K562 (cell line): Measurements from ENCODE around the gene FAM98C. TPM values are rescaled to one million over a fixed set of nuclear protein-coding genes. Genes with fewer than 3 reads are reported as not detected.
A peak's percentile ranks its signal among the peaks of the same experiment; 100 is the strongest.

ENCODE experiments used
- CBX1 ChIP-seq: sonication (generic); IDR thresholded peaks from 2 replicates; pipeline ENCODE4 v1.6.1; 2016; ENCODE audit warnings: antibody characterized with exemption, low read depth, mild to moderate bottlenecking
- CSDE1 ChIP-seq, 2 experiments: fragments of 450-650 bp; IDR thresholded peaks; 2 replicates each; pipeline ENCODE4 v1.6.1; 2016; ENCODE audit warnings: mild to moderate bottlenecking in 1 of 2
- ETS2 ChIP-seq: IDR thresholded peaks from 2 replicates; pipeline ENCODE4 v1.6.1; 2016; ENCODE audit warnings: borderline replicate concordance, missing genetic modification characterization, mild to moderate bottlenecking, moderate library complexity, missing compliant biosample characterization; ENCODE audit not compliant: poor library complexity, severe bottlenecking
- HDGF ChIP-seq: fragments of 450-650 bp; IDR thresholded peaks from 2 replicates; pipeline ENCODE4 v1.6.1; 2016
- ILF3 ChIP-seq: fragments of 450-650 bp; IDR thresholded peaks from 2 replicates; pipeline ENCODE4 v1.6.1; 2018; ENCODE audit warnings: antibody characterized with exemption, mild to moderate bottlenecking, moderate library complexity, borderline replicate concordance
- MCM2 ChIP-seq: fragments of 450-650 bp; IDR thresholded peaks from 2 replicates; pipeline ENCODE4 v1.6.1; 2017; ENCODE audit warnings: low read depth, mild to moderate bottlenecking
- PHF20 ChIP-seq: fragments of 450-650 bp; IDR thresholded peaks from 2 replicates; pipeline ENCODE4 v1.6.1; 2018; ENCODE audit not compliant: partially characterized antibody
- SMAD1 ChIP-seq: fragments of 150-350 bp; IDR thresholded peaks from 2 replicates; pipeline ENCODE4 v1.6.1; 2014; ENCODE audit warnings: low read length, low read depth; ENCODE audit not compliant: partially characterized antibody
- SREBF2 ChIP-seq: sonication (generic); formaldehyde crosslinking; IDR thresholded peaks from 2 replicates; pipeline ENCODE4 v1.4.0; 2020; ENCODE audit warnings: mild to moderate bottlenecking, missing genetic modification reagents
- STAT5A ChIP-seq: IDR thresholded peaks from 2 replicates; pipeline ENCODE4 v1.6.1; 2012; ENCODE audit warnings: low read length, inconsistent platforms, borderline replicate concordance
- TRIM28 ChIP-seq: fragments of 450-650 bp; IDR thresholded peaks from 2 replicates; pipeline ENCODE4 v1.6.1; 2017
- XRCC4 ChIP-seq: IDR thresholded peaks from one replicate; pipeline ENCODE4 v1.6.1; 2011; ENCODE audit not compliant: insufficient read depth, insufficient read length; ENCODE audit errors: extremely low read depth
- ZNF263 ChIP-seq: sonication (generic); formaldehyde crosslinking; IDR thresholded peaks from 2 replicates; pipeline ENCODE4 v1.8.0; 2022; ENCODE audit warnings: mild to moderate bottlenecking, missing genetic modification reagents, borderline replicate concordance
- ZNF282 ChIP-seq: sonication (generic); formaldehyde crosslinking; IDR thresholded peaks from 2 replicates; pipeline ENCODE4 v1.8.1; 2023; ENCODE audit warnings: missing genetic modification reagents
- ZNF561 ChIP-seq: fragments of 450-650 bp; formaldehyde crosslinking; conservative IDR thresholded peaks from 2 replicates; pipeline ENCODE4 v1.4.0; 2020; ENCODE audit warnings: mild to moderate bottlenecking, moderate library complexity
- ZNF696 ChIP-seq: fragments of 250-450 bp; sonication (Bioruptor Pico); conservative IDR thresholded peaks from 2 replicates; pipeline ENCODE4 v1.4.0; 2020; ENCODE audit warnings: mild to moderate bottlenecking, moderate library complexity
- polyA plus RNA-seq, 8 experiments: library from polyadenylated mRNA; depleted of rRNA in 4 of 8; stranded (reverse) in 5 of 8; unstranded in 3 of 8; fragments of >200 nt; fragmentation: Nextera tagmentation in 2 of 8; fragmentation: Illumina TruSeq in 1 of 8; extraction: Ambion mirVana in 2 of 8; extraction: Trizol in 1 of 8; gene quantifications; 2 replicates each; pipeline versions ENCODE4 v1.2.1 to v1.2.3, GENCODE V29; 2011 to 2014; ENCODE audit warnings: inconsistent platforms in 1 of 8, missing spikeins in 1 of 8
- total RNA-seq, 7 experiments: library from RNA; depleted of rRNA in 6 of 7; stranded (reverse); fragments of >200 nt in 6 of 7; fragmentation: Illumina TruSeq in 2 of 7; extraction: Trizol in 2 of 7; gene quantifications; 2 replicates each; pipeline versions ENCODE4 v1.2.1 to v1.2.3, GENCODE V29; 2011 to 2021; ENCODE audit warnings: low replicate concordance in 1 of 7
- TF ChIP-seq, protein P1 (sequence below): fragments of 450-650 bp; IDR thresholded peaks from 2 replicates; pipeline ENCODE4 v1.6.1; 2018; ENCODE audit not compliant: partially characterized antibody
- TF ChIP-seq, protein P2 (sequence below): fragments of 250-450 bp; sonication (Bioruptor Pico); IDR thresholded peaks from 2 replicates; pipeline ENCODE4 v1.4.0; 2020
- TF ChIP-seq, protein P3 (sequence below): sonication (generic); formaldehyde crosslinking; IDR thresholded peaks from 2 replicates; pipeline ENCODE4 v1.8.0; 2022; ENCODE audit warnings: mild to moderate bottlenecking, missing genetic modification reagents

The FAM98C gene
- total and polyA plus RNA-seq, 9 of the 15 experiments (the other 6 are each of a cell fraction or from before 2014, with no cell fraction given), result 1.7 to 43.8 (median 13.7) TPM

DNA sequence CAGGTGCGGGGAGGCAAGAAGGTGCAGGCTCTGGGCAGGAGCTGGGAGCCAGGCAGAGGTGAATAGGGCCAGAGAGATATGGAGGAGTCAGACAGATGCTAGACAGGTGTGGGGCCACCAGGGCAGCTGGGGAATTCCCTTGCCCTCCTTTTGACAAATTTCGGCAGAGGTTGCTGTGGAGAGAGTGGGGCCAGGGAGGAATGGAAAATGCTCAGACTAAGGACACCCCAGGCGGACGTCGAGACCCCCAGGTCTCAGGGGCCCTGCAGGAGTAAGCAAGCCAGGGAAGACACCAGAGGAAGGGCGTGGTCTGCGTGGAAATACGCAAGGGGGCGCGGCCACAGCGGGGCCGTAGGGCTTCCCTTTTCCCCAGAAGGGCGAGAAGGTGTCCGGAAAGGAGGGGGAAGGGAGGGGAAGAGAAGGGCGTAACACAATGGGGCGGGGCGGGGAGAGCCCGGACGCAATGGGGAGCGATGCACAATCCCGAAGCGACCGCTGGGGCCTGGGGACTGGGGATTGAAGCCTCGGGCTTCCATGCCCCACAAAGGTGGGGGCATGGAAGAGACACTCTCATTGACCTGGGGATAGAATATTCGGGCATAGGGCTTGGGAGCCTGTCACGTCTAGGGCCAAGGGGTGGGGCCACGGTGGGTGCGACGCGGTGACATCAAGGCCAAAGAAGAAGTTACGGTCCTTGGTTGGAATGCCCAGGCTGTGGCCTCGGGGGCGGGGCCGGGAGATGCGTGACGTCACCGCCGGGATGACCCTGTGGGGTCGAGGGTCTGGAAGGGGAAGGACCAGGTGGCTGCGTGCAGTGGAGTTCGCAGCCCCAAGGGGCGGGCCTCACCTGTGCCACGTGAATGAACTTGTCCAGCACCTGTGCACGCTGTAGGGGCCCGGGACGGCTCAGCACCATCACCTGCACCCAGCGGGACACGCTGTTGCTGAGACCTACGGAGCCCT lies 14.9 kb downstream of the FAM98C start (continued):
- TF ChIP-seq CBX1 (no peak), ZNF561 (CRISPR knock-in tag) (no peak), ZNF282 (CRISPR knock-in tag) (no peak), XRCC4 (no peak), TRIM28 (peak; percentile 40; the same call in 1 of the 2 replicates), STAT5A (peak; percentile 9; the same call in 1 of the 2 replicates), MCM2 (no peak), SREBF2 (no peak), ETS2 (tag) (no peak), ZNF263 (CRISPR knock-in tag) (no peak), CSDE1 (IDR thresholded peaks at IDR 0.05) (no peak; a peak in 1 of 4 replicates), ZNF696 (no peak), HDGF (peak; percentile 78; the same call in 1 of the 2 replicates), PHF20 (no peak), ILF3 (no peak), SMAD1 (no peak)
- TF ChIP-seq, protein P1, sequence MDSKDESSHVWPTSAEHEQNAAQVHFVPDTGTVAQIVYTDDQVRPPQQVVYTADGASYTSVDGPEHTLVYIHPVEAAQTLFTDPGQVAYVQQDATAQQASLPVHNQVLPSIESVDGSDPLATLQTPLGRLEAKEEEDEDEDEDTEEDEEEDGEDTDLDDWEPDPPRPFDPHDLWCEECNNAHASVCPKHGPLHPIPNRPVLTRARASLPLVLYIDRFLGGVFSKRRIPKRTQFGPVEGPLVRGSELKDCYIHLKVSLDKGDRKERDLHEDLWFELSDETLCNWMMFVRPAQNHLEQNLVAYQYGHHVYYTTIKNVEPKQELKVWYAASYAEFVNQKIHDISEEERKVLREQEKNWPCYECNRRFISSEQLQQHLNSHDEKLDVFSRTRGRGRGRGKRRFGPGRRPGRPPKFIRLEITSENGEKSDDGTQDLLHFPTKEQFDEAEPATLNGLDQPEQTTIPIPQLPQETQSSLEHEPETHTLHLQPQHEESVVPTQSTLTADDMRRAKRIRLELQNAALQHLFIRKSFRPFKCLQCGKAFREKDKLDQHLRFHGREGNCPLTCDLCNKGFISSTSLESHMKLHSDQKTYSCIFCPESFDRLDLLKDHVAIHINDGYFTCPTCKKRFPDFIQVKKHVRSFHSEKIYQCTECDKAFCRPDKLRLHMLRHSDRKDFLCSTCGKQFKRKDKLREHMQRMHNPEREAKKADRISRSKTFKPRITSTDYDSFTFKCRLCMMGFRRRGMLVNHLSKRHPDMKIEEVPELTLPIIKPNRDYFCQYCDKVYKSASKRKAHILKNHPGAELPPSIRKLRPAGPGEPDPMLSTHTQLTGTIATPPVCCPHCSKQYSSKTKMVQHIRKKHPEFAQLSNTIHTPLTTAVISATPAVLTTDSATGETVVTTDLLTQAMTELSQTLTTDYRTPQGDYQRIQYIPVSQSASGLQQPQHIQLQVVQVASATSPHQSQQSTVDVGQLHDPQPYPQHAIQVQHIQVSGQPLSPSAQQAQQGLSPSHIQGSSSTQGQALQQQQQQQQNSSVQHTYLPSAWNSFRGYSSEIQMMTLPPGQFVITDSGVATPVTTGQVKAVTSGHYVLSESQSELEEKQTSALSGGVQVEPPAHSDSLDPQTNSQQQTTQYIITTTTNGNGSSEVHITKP, result peak; percentile 20
- TF ChIP-seq, protein P2, sequence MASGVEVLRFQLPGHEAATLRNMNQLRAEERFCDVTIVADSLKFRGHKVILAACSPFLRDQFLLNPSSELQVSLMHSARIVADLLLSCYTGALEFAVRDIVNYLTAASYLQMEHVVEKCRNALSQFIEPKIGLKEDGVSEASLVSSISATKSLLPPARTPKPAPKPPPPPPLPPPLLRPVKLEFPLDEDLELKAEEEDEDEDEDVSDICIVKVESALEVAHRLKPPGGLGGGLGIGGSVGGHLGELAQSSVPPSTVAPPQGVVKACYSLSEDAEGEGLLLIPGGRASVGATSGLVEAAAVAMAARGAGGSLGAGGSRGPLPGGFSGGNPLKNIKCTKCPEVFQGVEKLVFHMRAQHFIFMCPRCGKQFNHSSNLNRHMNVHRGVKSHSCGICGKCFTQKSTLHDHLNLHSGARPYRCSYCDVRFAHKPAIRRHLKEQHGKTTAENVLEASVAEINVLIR (CRISPR knock-in tag), result 0 out of 2 replicates have a peak, but pooled peaks have one; percentile 25
- TF ChIP-seq, protein P3, sequence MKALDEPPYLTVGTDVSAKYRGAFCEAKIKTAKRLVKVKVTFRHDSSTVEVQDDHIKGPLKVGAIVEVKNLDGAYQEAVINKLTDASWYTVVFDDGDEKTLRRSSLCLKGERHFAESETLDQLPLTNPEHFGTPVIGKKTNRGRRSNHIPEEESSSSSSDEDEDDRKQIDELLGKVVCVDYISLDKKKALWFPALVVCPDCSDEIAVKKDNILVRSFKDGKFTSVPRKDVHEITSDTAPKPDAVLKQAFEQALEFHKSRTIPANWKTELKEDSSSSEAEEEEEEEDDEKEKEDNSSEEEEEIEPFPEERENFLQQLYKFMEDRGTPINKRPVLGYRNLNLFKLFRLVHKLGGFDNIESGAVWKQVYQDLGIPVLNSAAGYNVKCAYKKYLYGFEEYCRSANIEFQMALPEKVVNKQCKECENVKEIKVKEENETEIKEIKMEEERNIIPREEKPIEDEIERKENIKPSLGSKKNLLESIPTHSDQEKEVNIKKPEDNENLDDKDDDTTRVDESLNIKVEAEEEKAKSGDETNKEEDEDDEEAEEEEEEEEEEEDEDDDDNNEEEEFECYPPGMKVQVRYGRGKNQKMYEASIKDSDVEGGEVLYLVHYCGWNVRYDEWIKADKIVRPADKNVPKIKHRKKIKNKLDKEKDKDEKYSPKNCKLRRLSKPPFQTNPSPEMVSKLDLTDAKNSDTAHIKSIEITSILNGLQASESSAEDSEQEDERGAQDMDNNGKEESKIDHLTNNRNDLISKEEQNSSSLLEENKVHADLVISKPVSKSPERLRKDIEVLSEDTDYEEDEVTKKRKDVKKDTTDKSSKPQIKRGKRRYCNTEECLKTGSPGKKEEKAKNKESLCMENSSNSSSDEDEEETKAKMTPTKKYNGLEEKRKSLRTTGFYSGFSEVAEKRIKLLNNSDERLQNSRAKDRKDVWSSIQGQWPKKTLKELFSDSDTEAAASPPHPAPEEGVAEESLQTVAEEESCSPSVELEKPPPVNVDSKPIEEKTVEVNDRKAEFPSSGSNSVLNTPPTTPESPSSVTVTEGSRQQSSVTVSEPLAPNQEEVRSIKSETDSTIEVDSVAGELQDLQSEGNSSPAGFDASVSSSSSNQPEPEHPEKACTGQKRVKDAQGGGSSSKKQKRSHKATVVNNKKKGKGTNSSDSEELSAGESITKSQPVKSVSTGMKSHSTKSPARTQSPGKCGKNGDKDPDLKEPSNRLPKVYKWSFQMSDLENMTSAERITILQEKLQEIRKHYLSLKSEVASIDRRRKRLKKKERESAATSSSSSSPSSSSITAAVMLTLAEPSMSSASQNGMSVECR (CRISPR knock-in tag), result peak; percentile 81
